CD4-positive, alpha-beta T cell treated with Interleukin-2 at 100 ng/mL for 4 hours (primary cell): ENCODE data around the gene MCM7.
A peak's percentile ranks its signal among the peaks of the same experiment; 100 is the strongest.
"Not testable (repeated sequence)": the region's sequence is repeated elsewhere in the genome, so short reads cannot be mapped to it uniquely, and the experiment has no call there.

Experiments
- DNase-seq: peaks from one replicate; pipeline ENCODE4 v3.0.0-alpha.2; 2020; ENCODE audit warnings: low spot score

Gene MCM7

GRCh38 chr7:100101016-100101862, at the start of gene MCM7, which contains the start of gene AP4M1:
TSS of gene MCM7 (minus strand) at chr7:100101397. CDS start at chr7:100101294, 103 bp downstream.
TSS of gene AP4M1 (plus strand) at chr7:100101643. CDS start at chr7:100101715, 72 bp downstream.
- peak; percentile 97 for DNase-seq

GRCh38 chr7:100148559-100149328, 47.5 kb upstream of the MCM7 start, which contains the start of gene LAMTOR4:
TSS of gene LAMTOR4 (plus strand) at chr7:100148918. CDS start at chr7:100148973, 55 bp downstream.
- peak; percentile 98 for DNase-seq

GRCh38 chr7:100148225-100148558, 47.0 kb upstream of the MCM7 start:
- no peak for DNase-seq

- no peak for DNase-seq
Observed at GRCh38 chr7:100147278-100147677, 46.1 kb upstream of the MCM7 start.

- DNase-seq = not testable (repeated sequence)
Observed at GRCh38 chr7:100146350-100146749, 45.2 kb upstream of the MCM7 start.

- no peak for DNase-seq
Observed at GRCh38 chr7:100142461-100142860, 41.3 kb upstream of the MCM7 start.

- DNase-seq = no peak
Observed at GRCh38 chr7:100141555-100141949, 40.4 kb upstream of the MCM7 start.

- DNase-seq = no peak
Observed at GRCh38 chr7:100137851-100138760, 36.9 kb upstream of the MCM7 start.

- DNase-seq = peak; percentile 70
Observed at GRCh38 chr7:100132697-100133151, 31.5 kb upstream of the MCM7 start.

GRCh38 chr7:100132126-100132525, 30.9 kb upstream of the MCM7 start:
- no peak for DNase-seq

- peak; percentile 85 for DNase-seq
Observed at GRCh38 chr7:100130608-100131453, 29.6 kb upstream of the MCM7 start.

GRCh38 chr7:100130220-100130607, 29.0 kb upstream of the MCM7 start:
- not testable (repeated sequence) for DNase-seq

- no peak for DNase-seq
Observed at GRCh38 chr7:100128637-100128963, 27.4 kb upstream of the MCM7 start.

GRCh38 chr7:100127866-100128636, 26.9 kb upstream of the MCM7 start:
- peak; percentile 31 for DNase-seq

- peak; percentile 95 for DNase-seq
Observed at GRCh38 chr7:100126931-100127865, 26.0 kb upstream of the MCM7 start, which contains the start of gene MBLAC1. TSS of gene MBLAC1 (plus strand) at chr7:100126967. CDS start at chr7:100127396, 429 bp downstream.

GRCh38 chr7:100126239-100126930, 25.2 kb upstream of the MCM7 start:
- DNase-seq = no peak

- no peak for DNase-seq
Observed at GRCh38 chr7:100124301-100125230, 23.4 kb upstream of the MCM7 start.
